ENCODE measurements around the gene PSME2.
"Not testable (repeated sequence)": the region's sequence is repeated elsewhere in the genome, so short reads cannot be mapped to it uniquely, and the experiment has no call there.

Gene PSME2

DNA sequence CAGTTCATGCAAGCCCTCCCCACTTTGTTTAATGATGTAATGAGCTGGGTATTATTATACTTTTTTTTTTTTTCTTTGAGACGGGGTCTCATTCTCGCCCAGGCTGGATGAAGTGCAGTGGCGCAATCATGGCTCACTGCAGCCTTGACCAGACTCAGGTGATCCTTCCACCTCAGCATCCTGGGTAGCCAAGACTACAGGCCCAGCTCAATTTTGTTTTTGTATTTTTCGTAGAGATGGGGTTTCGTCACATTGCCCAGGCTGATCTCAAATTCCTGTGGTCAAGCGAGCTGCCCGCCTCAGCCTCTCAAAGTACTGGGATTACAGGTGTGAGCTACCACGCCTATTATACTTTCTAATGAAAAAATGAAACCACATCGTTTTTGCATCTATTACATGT is 36.4 kb downstream of the PSME2 start:
- DNase-seq, result no peak

- DNase-seq, result no peak
Observed at GRCh38 chr14:24108336-24108874, 38.0 kb downstream of the PSME2 start.

DNA sequence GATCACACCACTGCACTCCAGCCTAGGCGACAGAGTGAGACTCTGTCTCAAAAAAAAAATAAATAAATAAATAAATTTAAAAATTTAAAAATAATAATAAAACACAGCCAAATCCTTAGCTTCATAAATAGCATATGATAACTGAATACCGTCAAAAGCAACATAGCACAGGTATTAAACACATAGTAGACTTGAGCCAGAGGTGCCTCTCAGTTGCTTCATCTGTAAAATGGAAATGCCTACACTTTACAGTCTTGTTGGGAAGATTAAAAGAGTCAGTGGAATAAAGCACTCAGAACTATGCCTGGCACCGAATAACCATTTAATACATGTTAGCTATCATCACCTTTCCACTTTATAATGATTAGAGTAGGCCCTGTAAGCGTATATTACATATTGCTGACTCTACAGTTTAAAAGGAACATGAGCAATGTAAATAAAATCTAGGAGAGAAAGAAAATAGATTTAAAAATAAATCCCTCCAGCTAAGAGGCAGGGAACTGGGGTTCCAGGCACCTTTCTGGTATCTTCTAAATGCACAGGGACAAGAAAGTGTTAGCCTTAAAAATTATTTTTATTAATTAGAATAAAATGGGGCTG is 39.6 kb downstream of the PSME2 start:
- DNase-seq, result no peak

- not testable (repeated sequence) for DNase-seq
Observed at GRCh38 chr14:24105609-24106239, 40.7 kb downstream of the PSME2 start.

DNA sequence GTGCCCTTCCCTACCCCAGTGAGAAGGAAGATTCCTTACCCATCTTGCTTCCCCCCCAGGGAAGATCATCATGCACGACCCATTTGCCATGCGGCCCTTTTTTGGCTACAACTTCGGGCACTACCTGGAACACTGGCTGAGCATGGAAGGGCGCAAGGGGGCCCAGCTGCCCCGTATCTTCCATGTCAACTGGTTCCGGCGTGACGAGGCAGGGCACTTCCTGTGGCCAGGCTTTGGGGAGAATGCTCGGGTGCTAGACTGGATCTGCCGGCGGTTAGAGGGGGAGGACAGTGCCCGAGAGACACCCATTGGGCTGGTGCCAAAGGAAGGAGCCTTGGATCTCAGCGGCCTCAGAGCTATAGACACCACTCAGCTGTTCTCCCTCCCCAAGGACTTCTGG is 43.0 kb downstream of the PSME2 start:
- no peak for DNase-seq

- DNase-seq, result no peak
Observed at GRCh38 chr14:24102357-24103048, 43.9 kb downstream of the PSME2 start.

- no peak for DNase-seq
Observed at GRCh38 chr14:24100982-24101494, 45.4 kb downstream of the PSME2 start.

- DNase-seq, result no peak
Observed at GRCh38 chr14:24100197-24100981, 46.0 kb downstream of the PSME2 start.

GRCh38 chr14:24098927-24099813 is 47.2 kb downstream of the PSME2 start:
- DNase-seq, result no peak

DNA sequence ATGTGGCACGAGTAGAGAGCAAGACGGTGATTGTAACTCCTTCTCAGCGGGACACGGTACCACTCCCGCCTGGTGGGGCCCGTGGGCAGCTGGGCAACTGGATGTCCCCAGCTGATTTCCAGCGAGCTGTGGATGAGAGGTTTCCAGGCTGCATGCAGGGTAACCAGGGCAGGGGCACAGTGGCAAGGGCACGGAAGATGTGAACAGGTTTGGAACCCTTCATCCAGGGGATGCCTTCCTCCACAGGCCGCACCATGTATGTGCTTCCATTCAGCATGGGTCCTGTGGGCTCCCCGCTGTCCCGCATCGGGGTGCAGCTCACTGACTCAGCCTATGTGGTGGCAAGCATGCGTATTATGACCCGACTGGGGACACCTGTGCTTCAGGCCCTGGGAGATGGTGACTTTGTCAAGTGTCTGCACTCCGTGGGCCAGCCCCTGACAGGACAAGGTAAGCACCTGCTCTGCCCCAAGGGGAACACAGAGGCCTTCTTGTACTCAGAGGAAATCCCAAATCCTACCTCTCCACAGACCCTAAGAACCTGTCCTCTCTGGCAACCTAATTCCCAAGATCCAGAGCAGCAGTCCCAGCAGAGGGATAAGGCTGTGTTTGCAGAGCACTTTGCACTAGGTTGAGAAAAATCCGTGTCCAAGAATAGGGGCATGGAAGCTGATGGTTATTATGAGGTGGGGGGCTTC is 48.0 kb downstream of the PSME2 start:
- DNase-seq, result no peak

GRCh38 chr14:24096545-24097181 is 49.7 kb downstream of the PSME2 start:
- no peak for DNase-seq

DNA sequence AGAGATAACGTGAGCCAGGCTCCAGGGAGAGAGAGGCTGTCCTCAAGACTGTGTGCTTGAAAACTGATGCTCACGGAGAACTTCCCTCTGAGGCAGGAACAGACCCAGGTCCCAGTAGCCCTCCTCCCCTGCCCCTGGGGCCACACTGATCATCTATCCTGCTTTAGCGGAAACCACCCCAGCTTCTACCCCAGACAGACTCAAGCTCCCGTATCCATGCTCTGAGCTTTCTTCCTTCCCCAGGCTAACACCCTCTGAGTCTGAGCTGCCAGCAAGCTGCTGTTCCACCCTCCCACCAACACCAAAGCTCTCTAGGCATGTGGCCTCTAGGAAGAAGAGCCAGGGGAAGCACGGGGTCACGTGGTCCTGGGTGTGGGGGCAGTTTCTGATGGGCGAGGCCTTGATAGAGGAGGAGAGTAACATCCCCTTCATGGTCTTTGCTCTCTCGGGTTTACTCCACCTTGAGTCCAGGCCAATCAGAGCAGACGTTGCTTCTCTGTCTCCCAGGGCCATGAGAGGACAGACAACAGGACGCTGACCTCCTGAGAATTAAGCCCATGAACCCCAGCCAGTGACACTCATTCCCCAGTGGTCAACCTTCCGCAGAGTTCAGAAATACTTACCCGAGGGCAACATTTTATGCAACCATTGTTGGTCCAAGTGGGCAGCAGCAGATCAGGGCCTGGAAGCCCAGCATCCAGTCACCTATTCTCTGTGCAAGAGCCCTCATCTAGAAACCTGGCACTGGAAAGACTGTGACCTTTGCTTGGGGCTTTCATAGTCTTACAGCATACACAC is 50.9 kb downstream of the PSME2 start:
- DNase-seq, result peak; percentile 81

DNA sequence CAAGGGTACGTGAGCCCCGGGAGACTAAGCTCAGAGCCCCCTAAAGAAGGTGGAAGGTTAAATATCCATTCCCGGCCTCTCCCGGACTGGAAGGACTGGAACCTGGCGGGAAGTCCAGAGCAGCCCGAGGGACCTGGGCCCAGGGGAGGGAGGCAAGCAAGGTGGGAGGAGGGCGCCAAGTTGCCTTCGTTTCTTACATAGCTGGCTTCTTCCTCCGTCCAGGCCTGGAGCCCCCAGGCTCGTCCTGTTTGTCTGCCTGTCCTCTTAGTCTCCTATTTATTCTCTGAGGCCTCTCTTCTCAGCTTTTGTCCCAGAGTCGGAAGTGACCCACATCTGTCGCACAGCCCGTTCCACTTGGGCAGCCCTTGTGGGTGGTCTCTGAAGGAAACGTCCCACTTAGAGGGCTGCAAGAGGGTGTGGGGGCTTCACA is 51.6 kb downstream of the PSME2 start:
- peak; percentile 14 for DNase-seq

GRCh38 chr14:24093901-24094840 is 52.2 kb downstream of the PSME2 start, which contains the start of gene PCK2:
TSS of gene PCK2 (plus strand) at chr14:24094311. CDS start at chr14:24094406, 95 bp downstream.
- peak; percentile 96 for DNase-seq
